DMS53 (cell line): Measurements from ENCODE around the gene TOPBP1.

ENCODE experiments used
- DNase-seq: peaks from one replicate; lab custom pipeline; 2025; lab: John Stamatoyannopoulos, UW

TOPBP1 gene

DNA sequence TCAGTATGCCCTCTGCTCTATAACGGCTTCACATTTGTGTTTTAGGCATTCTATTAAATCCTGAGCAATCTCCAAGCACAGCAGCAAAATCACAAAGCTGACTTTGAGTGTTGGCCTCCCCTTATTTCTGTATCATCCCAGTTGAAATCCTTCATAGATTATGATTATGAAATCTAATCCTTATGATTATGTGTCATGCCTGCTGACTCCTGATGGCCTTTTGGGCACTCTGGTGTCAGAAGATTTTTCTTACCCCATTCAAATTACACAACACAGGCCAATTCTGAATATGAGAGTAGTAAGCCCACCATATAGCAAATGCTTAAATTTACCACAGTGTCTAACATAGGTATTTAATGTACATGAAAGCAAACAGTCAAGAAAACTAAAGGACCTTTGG is 53.9 kb downstream of the TOPBP1 start:
- no peak for DNase-seq

DNA sequence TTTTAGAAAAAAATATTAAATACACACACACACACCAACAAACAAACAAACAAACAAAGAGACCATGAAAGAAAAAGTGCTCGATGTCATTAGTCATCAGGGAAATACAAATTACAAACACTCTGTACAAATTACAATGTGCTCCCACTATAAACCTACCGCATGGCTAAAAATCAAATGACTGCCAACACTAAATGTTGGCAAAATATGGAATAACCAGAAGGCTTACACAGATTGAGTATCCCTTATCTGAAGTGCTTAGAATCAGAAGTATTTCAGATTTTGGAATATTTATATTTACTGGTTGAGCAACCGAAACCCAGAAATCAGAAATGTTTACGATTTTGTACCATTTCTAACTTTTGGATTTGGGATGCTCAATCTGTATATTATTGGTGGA is 54.8 kb downstream of the TOPBP1 start:
- no peak for DNase-seq

DNA sequence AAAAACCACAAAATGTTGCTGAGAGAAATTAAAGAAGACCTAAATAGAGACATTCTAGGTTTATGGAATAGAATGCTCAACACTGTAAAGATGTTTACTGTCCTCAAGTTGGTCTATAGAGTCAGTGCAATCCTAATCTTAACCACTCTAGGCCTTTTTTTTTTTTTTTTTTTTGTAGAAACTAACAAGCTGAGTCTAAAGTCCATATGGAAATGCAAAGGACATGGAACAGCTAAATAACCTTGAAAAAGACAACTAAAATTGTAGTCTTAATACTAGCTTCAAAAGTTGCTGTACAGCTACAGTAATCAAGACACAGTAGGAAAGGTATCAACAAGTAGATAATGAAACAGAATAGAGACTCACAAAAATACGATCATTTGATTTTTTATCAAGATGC is 55.4 kb downstream of the TOPBP1 start:
- no peak for DNase-seq

DNA sequence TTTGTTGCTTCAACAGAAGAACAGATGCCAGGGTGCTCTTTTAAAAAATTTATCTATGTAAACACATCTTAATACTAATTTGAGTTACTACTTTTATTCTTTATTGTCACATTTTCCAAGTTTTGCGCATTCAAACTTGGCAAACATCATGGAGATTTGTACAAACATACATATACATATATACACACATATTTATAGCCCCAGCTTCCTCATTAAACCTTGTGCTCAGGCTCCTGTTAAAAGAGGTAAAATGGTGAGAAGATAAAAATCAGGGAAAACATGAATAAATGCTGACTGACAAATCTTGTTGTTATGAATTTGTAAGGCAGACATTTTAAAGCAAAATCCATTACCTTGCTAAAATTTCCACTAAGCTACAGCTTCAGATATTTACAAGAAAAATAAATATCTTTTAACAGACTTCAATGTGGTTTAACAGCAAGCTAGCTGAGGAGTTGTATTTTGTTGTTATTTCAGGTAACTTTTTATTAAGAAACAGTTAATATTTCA is 61.1 kb downstream of the TOPBP1 start:
- no peak for DNase-seq

DNA sequence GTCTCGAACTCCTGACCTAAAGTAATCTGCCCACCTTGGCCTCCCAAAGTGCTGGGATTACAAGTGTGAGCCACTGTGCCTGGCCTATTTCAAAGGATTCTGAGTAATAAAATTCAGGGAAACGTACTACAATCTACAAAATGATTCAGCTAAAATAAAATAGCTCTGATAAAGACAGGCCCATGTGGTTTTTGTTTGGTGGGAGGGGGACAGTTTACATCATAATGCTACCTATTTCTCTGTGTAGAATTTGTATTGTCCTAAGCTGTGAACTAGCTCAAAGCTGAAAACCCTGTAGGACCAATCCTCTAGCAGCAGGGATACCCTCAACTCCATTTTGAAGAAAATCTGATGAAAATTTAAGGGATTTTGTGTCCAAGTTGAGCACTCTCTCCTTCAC is 62.5 kb downstream of the TOPBP1 start:
- no peak for DNase-seq

DNA sequence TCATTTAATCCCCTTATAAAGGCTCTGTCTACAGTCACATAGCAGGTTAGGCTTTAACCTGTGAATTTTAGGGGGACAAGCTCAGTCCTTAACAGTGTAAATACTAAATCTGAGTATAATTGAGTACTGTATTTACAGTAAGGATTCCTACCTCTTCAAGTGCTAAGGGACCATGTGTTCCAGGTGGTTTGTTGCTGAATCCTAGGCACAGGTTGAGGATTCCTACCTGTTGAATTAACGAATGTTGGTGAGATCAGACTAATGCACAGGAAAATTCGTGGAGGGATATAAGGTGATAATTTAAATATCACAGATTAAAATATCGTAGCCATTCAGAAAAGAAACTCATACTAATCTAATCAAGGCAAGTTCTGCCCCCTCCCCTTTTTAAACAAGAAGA is 63.3 kb downstream of the TOPBP1 start:
- DNase-seq: no peak

DNA sequence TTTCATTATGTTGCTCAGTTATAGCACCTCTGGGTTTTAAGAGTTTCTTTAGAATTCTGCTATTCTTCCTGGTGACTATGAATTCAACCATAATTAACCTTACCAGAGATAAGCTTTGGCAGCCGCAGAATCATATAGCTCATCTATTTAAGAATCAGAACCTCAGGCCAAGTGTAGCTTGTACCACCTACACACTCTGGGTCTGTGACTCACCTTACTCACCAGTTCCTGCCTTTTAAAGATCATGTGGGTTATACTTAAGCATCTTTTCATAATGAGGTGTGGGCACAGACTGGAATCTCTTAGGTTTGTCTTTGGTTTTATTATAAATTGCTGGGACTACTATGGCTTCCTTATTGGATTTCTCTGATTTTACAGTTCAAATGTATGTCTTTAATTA is 66.4 kb downstream of the TOPBP1 start:
- no peak for DNase-seq

DNA sequence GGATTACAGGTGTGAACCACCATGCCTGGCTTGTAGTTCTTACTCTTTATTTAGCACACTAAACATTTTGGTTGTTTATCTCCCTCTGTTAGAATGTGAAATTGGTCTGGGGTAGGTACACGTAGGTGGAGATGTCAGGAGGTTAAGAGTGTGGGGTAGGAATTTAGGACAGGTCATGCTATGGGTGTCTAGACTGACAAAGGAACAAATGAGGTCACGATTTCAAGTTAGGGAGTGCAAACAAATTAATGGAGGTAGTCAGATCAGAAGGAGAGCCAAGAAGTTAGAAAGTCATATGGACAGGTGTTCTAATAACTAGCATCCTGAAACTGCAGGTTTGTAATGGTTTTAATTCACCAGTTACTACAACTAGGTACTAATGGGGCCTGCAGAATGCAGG is 68.5 kb downstream of the TOPBP1 start:
- DNase-seq: no peak

DNA sequence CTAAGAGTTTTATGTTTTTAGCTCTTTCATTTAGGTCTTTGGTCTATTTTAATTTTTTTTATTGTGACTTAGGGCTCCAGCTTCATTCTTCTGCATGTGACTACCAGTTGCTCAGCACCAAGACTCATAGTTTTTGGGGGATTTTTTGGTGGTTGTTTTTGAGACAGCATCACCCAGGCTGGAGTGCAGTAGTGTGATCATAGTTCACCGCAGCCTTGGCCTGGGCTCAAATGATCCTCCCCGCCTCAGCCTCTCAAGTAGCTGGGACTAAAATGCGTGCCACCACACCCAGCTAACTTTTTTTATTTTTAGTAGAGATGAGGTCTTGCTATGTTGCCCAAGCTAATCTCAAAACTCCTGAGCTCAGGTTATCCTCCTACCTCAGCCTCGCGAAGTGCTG is 68.9 kb downstream of the TOPBP1 start:
- no peak for DNase-seq

DNA sequence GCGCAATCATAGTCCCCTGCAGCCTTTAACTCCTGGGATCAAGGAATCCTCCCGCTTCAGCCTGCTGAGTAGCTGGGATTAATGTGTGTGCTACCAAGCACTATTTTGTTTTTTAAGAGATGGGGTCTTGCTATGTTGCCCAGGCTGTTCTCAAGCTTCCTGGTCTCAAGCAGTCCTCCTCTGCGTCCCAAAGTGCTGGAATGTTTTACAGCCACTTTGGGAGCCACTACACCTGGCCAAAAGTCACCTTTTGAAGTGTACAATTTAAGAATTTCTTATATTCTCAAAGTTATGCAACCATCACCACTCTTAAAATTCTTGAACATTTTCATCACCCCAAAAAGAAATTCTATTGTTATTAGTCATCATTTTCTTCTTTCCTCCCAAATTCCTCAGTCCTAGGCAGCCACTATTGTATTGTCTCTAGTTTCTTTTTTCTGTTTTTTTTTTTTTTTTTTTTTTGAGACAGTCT is 70.4 kb downstream of the TOPBP1 start:
- DNase-seq: no peak

DNA sequence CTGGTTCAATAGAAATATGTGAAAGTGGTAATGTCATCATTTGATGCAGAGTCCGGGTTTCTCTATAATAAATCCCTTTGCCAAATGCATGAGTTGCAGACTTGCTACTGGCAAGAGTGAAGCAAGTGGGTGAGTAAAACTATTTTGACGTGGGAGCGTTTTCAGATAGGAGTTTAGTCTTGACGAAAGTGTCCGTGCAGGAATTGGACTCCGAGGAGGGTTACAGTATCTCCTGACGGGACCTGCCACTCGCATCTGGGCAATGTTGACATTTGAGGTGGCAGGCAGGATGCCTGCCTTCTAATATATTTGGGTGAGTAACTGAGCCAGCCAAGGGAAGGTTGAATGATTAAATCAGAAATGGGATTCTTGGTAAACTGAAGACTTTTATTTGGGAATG is 72.2 kb downstream of the TOPBP1 start:
- DNase-seq: no peak

DNA sequence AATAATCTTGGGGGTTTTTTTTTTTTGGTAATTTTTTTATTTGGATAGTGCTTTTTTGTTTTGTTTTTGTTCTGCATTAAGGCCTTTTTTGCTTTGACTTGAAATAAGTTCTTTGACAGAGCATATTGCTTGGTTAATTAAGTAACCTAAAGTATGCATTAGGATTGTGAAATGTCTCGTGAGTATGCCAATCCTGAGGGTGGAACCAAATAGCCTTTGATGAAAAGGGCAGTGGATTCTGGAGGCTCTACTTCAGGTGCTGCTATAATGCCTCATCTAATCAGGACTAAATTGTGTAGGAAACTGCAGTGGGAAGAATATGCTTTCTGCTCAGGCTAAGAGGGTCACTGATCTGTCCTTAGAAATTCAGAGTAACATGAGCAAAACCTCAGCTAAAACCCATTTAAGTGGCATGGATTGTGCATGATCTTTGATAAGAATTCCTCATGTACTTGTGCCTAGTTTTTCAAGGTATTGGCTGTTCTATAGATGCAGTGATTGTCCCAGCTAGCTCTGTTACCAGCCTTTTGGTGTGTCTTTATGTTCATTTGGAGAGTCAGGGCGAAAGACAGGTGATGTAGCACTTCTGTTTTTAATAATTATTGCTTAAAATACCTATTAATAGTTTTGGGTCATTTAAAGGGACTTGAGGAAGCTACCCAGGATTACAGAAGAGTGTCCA is 72.8 kb downstream of the TOPBP1 start:
- DNase-seq: no peak

DNA sequence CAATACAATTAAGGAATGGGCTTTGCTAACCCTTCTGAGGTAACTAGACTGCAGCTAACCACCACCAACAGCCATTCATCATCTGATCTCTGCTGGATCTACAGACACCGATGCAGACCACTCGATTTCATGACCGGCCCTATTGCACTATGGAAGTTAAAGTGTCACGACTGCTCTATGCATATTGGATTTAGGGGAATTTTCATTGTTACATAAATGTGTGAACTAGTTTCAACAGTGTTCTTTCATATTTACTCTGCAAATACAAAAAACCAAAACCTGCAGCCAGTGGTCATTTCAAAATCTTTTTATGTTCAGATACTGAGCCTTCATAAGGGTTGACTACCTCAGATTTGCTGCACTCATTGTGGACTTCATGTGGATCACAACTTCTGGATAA is 73.7 kb downstream of the TOPBP1 start:
- no peak for DNase-seq

DNA sequence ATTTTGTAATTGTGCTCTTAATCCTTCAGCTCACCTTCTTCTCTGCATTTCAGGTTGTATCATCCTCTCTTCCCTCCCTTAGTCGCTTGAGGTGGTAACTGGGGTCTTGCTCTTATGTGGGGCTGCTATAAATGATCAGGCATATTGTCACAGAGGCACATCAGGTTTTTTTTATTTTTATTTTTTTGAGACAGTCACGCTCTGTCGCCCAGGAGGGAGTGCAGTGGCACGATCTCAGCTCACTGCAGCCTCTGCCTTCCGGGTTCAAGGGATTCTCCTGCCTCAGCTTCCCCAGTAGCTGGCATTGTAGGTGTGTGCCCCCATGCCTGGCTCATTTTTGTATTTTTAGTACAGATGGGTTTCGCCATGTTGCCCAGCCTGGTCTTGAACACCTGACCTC is 78.3 kb downstream of the TOPBP1 start:
- no peak for DNase-seq

DNA sequence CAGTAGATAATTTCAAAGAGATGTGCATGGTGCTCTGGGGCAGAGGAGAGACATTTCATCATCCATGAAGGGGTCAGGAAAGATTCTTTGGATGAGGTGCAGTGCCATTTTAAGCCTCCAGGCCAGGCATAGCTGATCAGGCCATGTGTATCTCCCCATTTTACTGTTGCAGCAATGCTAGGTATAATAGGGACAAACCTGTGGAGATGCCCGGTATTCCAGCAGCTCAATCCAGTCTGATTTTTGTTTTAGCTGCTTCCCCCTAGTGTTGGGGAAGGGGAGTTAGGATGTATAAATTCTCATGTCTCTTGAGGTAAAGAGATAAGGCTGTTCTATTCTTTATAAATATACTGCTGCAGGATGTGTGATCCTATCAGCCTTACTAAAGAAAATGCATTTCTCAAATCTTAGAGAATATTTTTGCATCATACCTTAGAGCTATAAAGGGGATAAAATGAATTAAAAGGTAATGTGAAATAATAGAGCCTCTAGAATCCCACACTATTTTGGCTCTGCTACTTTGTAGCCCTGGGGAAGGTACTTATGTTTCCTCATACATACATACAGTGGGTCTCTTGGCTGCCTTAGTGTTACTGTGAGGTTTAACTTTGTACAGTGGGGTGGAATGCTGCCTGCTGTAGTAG is 83.1 kb downstream of the TOPBP1 start:
- DNase-seq: no peak

DNA sequence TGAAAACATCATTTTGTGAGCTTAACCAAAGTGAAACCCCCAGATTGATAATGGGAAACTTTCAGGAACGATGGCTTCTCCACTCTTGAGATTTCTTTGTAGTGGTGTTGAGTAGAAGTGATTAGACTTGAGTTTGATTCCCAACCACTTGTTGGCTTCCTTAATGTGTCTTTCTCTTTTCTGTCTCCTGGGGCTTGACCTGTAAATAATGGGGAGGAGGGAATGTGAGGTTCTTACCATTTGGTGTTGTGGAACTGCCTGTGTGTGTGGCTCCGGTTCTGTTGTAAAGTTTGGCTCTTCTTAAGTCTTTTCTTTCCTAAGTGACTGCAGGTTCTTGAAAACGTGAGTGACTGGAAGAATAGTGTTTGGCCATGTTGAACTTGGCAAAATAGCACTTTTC is 85.6 kb downstream of the TOPBP1 start:
- no peak for DNase-seq

DNA sequence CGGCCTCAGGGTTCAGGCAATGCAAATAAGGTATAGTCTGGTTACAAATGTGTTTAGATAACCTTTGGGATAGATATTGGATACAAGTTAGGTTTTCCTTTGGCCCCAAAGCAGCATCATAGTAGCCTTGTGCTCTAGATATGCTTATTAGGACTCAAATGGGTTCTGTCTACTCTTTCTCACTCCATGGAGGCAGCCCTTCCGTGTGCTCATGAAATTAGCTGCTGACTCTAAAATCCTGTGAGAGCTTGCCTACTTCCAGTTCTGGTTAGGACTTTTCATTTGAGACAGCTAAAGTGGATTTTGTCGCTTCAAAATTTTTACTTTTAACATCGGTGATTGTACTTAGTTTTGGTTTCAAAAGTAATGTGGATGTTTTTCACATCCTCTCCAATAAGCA is 86.7 kb downstream of the TOPBP1 start:
- DNase-seq: no peak

DNA sequence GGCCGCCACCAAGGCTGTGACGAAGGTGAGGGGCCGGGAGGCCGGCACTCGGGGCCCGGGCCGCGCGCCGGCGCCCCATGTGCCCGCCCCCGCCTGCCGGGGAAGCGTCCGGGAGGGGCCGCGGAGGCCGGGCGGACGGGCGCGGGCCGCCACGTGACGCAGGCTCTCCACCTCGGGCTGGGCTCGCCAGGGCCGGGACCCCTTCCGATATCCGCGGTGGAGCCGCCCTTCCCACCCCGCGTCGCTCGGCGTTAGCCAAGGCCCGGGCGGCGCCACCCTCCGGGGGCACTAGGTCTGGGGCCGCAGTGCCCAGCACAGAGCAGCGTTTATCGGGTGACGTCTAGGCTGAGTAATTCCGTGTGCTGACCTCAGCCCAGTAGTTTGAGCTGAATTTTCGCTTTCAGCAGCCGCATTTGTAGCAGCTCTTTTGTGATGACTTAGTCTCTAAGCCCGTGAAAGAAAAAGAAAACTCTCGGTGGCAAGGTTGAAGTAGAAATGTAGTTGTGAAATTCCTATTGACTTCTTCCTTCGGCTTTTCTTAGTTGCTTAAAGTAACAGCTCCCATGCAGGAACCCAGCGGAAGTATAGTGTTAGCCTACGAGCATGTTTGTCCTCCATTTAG is 87.4 kb downstream of the TOPBP1 start:
- DNase-seq: no peak

DNA sequence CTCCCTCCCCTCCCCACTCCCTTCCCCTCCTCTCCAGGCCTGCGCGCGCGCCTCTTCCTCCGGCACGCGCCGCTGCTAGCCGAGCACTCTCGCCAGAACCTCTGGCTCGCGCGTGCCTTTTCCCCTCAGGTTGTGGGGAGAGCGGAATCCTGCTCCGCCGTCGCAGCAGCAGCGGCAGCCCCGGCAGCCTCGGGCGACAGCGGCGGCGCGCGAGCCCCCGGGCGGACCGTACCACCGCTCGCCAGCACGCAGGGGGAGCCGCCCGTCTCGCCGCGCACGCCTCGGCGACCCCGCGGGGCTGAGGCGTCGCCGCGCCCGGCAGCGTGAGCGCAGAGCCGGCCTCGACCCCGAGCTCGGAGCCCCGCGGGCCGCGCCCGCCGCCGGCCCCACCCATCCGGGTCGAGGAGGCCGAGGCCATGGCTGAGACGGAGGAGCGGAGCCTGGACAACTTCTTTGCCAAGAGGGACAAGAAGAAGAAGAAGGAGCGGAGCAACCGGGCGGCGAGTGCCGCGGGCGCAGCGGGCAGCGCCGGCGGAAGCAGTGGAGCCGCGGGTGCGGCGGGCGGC is 88.0 kb downstream of the TOPBP1 start, which contains the start of gene CDV3:
Gene CDV3, plus strand, starts transcription at position 58 of the 566 bp plus-strand sequence. Its CDS starts 359 bp downstream, at position 417.
- DNase-seq: no peak

DNA sequence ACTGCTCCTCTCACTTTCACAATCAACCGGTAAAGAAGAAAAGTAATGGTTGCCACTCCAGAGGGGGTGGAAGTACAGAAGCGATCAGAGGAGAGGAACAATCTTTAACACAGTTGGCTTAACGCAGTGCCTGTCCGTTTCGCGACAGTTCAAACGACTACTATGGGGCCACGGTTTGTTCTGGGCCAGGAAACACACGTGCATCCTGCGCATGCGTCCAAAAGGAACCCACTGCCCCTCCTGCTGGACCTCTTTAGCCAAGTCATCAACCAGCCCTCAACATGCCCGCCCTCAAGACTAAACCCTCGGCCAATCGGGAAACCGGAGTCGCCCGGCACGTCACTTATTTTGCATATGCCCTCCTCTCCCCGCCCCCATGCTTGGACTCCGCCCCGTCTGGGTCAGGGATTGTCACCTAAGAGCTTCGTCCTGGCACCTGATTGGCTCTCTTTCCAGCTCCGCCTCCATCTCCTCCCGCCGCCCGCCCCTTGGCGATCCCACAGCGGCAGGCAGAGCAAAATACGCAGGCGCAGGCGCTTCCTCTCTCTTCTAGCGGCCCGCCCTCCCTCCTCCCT is 88.6 kb downstream of the TOPBP1 start:
- DNase-seq: no peak

DNA sequence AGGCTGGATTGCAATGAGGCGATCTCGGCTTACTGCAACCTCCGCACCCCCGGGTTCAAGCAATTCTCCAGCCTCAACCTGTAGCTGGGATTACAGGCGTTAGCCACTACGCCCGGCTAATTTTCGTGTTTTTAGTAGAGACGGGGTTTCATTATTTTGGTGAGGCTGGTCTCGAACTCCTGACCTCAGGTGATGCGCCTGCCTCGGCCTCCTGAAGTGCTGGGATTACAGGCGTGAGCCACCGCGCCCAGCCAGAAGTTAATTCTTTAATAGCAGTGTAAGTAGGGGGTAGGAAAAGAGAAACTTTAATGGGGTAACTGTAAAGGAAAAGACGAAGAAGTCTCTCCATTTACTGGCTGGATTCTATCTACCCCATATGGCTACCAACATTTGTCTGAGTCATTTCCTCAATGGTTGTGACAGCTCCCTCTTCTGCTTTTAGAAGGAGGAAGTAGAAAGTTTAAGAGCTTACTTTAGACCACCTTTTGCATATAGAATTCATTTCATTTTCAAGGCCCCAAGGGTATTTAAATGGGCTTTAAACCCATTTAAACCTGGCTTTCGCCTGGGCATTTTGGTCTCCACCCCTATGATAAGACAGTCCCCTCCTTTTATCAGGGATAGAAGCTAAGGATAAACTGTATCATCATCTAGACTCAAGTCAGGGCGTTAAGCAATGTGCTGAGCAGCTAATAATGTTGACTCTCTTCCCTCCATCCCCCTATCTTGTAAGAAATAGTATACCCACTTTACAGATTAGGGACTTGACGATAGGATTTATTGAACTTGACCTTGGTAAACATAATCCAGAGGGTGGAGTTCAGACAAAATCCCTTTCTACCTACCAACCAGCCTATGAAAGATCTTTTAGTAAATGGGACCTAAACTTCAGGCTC is 89.3 kb downstream of the TOPBP1 start:
- no peak for DNase-seq

DNA sequence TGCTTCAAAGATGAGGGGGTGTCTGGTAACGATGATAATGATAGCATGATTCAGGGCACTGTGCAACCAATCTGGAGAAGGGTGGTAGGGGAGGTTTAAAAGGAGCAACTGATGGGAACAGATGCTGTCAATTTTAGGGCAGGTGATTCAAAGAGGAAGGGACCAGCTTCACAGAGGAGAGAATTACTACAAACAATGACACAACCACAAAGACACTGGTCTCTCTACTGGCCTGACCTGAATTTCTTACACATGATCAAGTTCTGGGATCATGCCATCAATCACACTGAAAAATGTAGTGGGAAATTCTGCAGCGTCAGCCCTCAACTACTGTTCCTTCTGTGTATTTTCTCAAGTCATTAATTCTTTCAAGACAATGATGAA is 90.8 kb downstream of the TOPBP1 start:
- no peak for DNase-seq
